Measurements from ENCODE around the gene SLC27A1. TPM values are rescaled to one million over a fixed set of nuclear protein-coding genes. Genes with fewer than 3 reads are reported as not detected.
A peak's percentile ranks its signal among the peaks of the same experiment; 100 is the strongest.
"Not testable (repeated sequence)": the region's sequence is repeated elsewhere in the genome, so short reads cannot be mapped to it uniquely, and the experiment has no call there.

The SLC27A1 gene
- total RNA-seq, 1 donor from 2014 or later, result 7.0 TPM

GRCh38 chr19:17469092-17469480, 1.2 kb upstream of the SLC27A1 start:
- peak overlapping the region; percentile 74 for H3K4me3 ChIP-seq (ENCODE audit: low read depth, low read length)
- DNase-seq (ENCODE audit: low read depth), result no peak
- TF ChIP-seq, protein P1, sequence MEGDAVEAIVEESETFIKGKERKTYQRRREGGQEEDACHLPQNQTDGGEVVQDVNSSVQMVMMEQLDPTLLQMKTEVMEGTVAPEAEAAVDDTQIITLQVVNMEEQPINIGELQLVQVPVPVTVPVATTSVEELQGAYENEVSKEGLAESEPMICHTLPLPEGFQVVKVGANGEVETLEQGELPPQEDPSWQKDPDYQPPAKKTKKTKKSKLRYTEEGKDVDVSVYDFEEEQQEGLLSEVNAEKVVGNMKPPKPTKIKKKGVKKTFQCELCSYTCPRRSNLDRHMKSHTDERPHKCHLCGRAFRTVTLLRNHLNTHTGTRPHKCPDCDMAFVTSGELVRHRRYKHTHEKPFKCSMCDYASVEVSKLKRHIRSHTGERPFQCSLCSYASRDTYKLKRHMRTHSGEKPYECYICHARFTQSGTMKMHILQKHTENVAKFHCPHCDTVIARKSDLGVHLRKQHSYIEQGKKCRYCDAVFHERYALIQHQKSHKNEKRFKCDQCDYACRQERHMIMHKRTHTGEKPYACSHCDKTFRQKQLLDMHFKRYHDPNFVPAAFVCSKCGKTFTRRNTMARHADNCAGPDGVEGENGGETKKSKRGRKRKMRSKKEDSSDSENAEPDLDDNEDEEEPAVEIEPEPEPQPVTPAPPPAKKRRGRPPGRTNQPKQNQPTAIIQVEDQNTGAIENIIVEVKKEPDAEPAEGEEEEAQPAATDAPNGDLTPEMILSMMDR (conservative IDR thresholded peaks at IDR 0.05; ENCODE audit: low read depth, low read length), result no peak

- peak overlapping the region; percentile 74 for H3K4me3 ChIP-seq (ENCODE audit: low read depth, low read length)
- peak; percentile 71 for DNase-seq (ENCODE audit: low read depth)
- TF ChIP-seq, protein P1 (conservative IDR thresholded peaks at IDR 0.05; ENCODE audit: low read depth, low read length), result no peak
Observed at GRCh38 chr19:17469481-17470067, 750 bp upstream of the SLC27A1 start.

DNA sequence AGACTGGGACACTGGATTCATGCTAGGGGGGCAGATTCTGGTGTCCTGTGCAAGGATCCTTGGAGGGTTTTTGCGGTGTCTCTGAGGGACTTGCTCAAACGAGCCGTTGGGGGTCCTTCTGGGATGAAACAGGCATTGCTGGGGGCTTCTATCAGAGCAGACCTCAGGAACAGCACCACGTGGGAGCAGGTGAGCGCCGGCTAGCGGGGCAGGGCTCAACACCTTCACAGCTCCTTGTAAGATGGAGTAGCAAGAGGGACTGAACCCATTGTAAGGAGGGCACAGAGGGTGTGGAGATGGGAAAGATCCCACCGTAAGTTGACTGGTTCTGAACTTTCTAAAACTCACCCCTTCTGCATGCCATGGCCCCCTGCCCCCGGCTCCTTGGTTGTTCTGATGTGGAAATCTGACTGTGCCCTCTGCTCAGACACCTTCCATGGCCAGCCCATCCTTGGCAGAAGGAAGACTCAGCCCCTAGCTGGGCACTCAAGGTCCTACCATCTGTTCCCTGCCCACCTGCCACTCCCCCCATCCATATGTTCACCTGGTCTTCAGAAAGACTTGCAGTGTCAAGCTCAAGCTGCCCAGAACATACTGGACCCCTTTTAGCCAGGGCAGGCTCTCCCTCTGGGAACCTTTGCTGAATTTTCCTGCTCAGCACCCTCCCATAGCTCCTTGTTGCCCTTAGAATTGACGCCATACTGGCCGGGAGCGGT, 1.2 kb downstream of the SLC27A1 start:
- H3K4me3 ChIP-seq (ENCODE audit: low read depth, low read length), result peak overlapping the region; percentile 74
- TF ChIP-seq, protein P1 (conservative IDR thresholded peaks at IDR 0.05; ENCODE audit: low read depth, low read length), result no peak
- DNase-seq (ENCODE audit: low read depth), result no peak

GRCh38 chr19:17473041-17473440, 2.7 kb downstream of the SLC27A1 start:
- DNase-seq (ENCODE audit: low read depth), result no peak
- TF ChIP-seq, protein P1 (conservative IDR thresholded peaks at IDR 0.05; ENCODE audit: low read depth, low read length), result no peak
- no peak overlapping the region for H3K4me3 ChIP-seq (ENCODE audit: low read depth, low read length)

DNA sequence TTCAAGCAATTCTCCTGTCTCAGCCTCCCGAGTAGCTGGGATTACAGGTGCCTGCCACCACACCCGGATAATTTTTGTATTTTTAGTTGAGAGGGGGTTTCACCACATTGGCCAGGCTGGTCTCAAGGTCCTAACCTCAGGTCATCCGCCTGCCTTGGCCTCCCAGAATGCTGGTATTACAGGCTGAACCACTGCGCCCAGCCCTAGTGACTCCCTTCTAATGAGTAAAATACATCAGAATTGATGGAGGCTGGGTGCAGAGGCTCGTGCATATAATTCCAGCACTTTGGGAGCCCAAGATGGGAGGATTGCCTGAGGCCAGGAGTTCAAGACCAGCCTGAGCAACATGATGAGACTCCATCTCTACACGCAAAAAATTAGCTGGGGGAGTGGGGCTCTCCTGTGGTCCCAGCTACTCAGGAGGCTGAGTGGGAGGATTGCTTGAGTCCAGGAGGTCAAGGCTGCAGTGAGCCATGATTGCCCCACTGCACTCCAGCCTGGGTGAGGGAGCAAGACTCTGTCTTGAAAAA, 4.8 kb downstream of the SLC27A1 start:
- not testable (repeated sequence) for H3K4me3 ChIP-seq (ENCODE audit: low read depth, low read length); DNase-seq (ENCODE audit: low read depth)

- DNase-seq (ENCODE audit: low read depth), result no peak
- TF ChIP-seq, protein P1 (conservative IDR thresholded peaks at IDR 0.05; ENCODE audit: low read depth, low read length), result no peak
- no peak overlapping the region for H3K4me3 ChIP-seq (ENCODE audit: low read depth, low read length)
Observed at GRCh38 chr19:17475541-17476115, 5.3 kb downstream of the SLC27A1 start.

GRCh38 chr19:17479325-17479791, 9.0 kb downstream of the SLC27A1 start:
- H3K4me3 ChIP-seq (ENCODE audit: low read depth, low read length), result no peak overlapping the region
- TF ChIP-seq, protein P1 (conservative IDR thresholded peaks at IDR 0.05; ENCODE audit: low read depth, low read length), result no peak
- no peak for DNase-seq (ENCODE audit: low read depth)
